B cell (primary cell): ENCODE data around the gene BBOX1. TPM values are rescaled to one million over a fixed set of nuclear protein-coding genes. Genes with fewer than 3 reads are reported as not detected.

Experiments used
- ATAC-seq: fragments of 200-7000 bp; cut with Tn5 transposase; one replicate; pipeline ENCODE4 v1.10.0; 2021; ENCODE audit warnings: low read depth, mild to moderate bottlenecking, moderate number of reproducible peaks, moderate library complexity
- CTCF ChIA-PET: fragments of 350-600 bp; sonication (Branson Sonifier 250); formaldehyde crosslinking; loops from one replicate; lab custom pipeline; 2021; ENCODE audit warnings: antibody characterized with exemption, inconsistent platforms; lab: Charles Lee
- POLR2A ChIA-PET: fragments of 350-600 bp; sonication (Branson Sonifier 250); formaldehyde crosslinking; loops from one replicate; lab custom pipeline; 2021; ENCODE audit warnings: antibody characterized with exemption; lab: Charles Lee
- DNase-seq: peaks from one replicate; pipeline ENCODE4 v3.0.0; 2013
- H2AFZ ChIP-seq: 2 replicates; pipeline ENCODE4 v1.6.1; 2012; ENCODE audit warnings: mild to moderate bottlenecking, low read depth, low read length; ENCODE audit not compliant: insufficient read depth, poor library complexity, severe bottlenecking
- H3K27ac ChIP-seq, 2 donors: 1 replicate in 1 of 2; 2 replicates in 1 of 2; pipeline ENCODE4 v1.5.1; 2012 to 2013; ENCODE audit warnings: low read length in 2 of 2, mild to moderate bottlenecking in 2 of 2, moderate library complexity in 1 of 2
- H3K27me3 ChIP-seq, 4 experiments: fragments of 200-600 bp in 1 of 4; sonication (generic) in 1 of 4; replicated peaks in 1 of 4; 1 replicate in 2 of 4; 2 replicates in 2 of 4; pipeline versions ENCODE4 v1.6.1 to v1.7.0; 2013 to 2016; ENCODE audit warnings: low read length in 3 of 4, mild to moderate bottlenecking in 2 of 4, mixed read lengths in 1 of 4, moderate library complexity in 1 of 4; ENCODE audit not compliant: insufficient read depth in 4 of 4, control insufficient read depth in 3 of 4; ENCODE audit errors: control extremely low read depth in 1 of 4
- H3K36me3 ChIP-seq, 2 experiments: replicated peaks in 1 of 2; 1 replicate in 1 of 2; 2 replicates in 1 of 2; pipeline versions ENCODE4 v1.6.1 to v1.7.1; 2013; ENCODE audit warnings: low read length in 1 of 2; ENCODE audit not compliant: insufficient read depth in 2 of 2, control insufficient read depth in 1 of 2; ENCODE audit errors: control extremely low read depth in 1 of 2, extremely low read depth in 1 of 2
- H3K4me1 ChIP-seq, 2 donors: fragments of 200-600 bp in 1 of 2; sonication (generic) in 1 of 2; 1 replicate in 1 of 2; 2 replicates in 1 of 2; pipeline versions ENCODE4 v1.5.1 to v1.6.1; 2013 to 2017; ENCODE audit warnings: low read length in 2 of 2; ENCODE audit not compliant: control insufficient read depth in 2 of 2, insufficient read depth in 2 of 2
- H3K4me2 ChIP-seq: replicated peaks from 2 replicates; pipeline ENCODE3; 2012; ENCODE audit warnings: mild to moderate bottlenecking, low read depth, low read length; ENCODE audit not compliant: poor library complexity, severe bottlenecking
- H3K4me3 ChIP-seq, 5 experiments: fragments of 200-600 bp in 1 of 5; sonication (generic) in 1 of 5; 1 replicate in 3 of 5; 2 replicates in 2 of 5; pipeline versions ENCODE4 v1.5.1 to v1.7.0; 2011 to 2016; ENCODE audit warnings: low read length in 4 of 5, mild to moderate bottlenecking in 4 of 5, low read depth in 2 of 5, control low read depth in 1 of 5, moderate library complexity in 1 of 5; ENCODE audit not compliant: insufficient read depth in 1 of 5; ENCODE audit errors: control extremely low read depth in 1 of 5, extremely low read depth in 1 of 5
- H3K79me2 ChIP-seq: fragments of 200-600 bp; sonication (generic); one replicate; pipeline ENCODE4 v1.6.0; 2016; ENCODE audit warnings: low read length; ENCODE audit not compliant: control insufficient read depth, insufficient read depth
- H3K9ac ChIP-seq: fragments of 200-600 bp; sonication (generic); 2 replicates; pipeline ENCODE4 v1.6.1; 2017; ENCODE audit warnings: mild to moderate bottlenecking, low read length, moderate library complexity
- H3K9me3 ChIP-seq, 3 donors: one replicate each; pipeline versions ENCODE4 v1.6.1 to v1.7.1; 2013; ENCODE audit warnings: low read length in 2 of 3; ENCODE audit not compliant: control insufficient read depth in 2 of 3, insufficient read depth in 1 of 3; ENCODE audit errors: control extremely low read depth in 1 of 3
- H4K20me1 ChIP-seq: 2 replicates; pipeline ENCODE4 v1.6.0; 2012; ENCODE audit warnings: mild to moderate bottlenecking, low read length; ENCODE audit not compliant: insufficient read depth, control insufficient read depth, poor library complexity, severe bottlenecking
- H3K27ac Mint-ChIP-seq: one replicate; pipeline ENCODE4 v1.8.0; 2021; ENCODE audit warnings: mixed read lengths
- H3K27me3 Mint-ChIP-seq: one replicate; pipeline ENCODE4 v1.8.0; 2021; ENCODE audit warnings: mixed read lengths
- H3K4me1 Mint-ChIP-seq: one replicate; pipeline ENCODE4 v1.8.0; 2021; ENCODE audit warnings: mixed read lengths
- H3K4me3 Mint-ChIP-seq: one replicate; pipeline ENCODE4 v1.8.0; 2021; ENCODE audit warnings: mixed read lengths
- H3K9me3 Mint-ChIP-seq: one replicate; pipeline ENCODE4 v1.8.0; 2022; ENCODE audit warnings: mixed read lengths; ENCODE audit not compliant: insufficient read depth
- CTCF ChIP-seq: fragments of 200-600 bp; IDR thresholded peaks from one replicate; pipeline ENCODE4 v1.8.0; 2022; ENCODE audit warnings: antibody characterized with exemption, mild to moderate bottlenecking
- EZH2 ChIP-seq: IDR thresholded peaks from 2 replicates; pipeline ENCODE4 v1.6.1; 2012; ENCODE audit warnings: borderline replicate concordance, low read depth, mild to moderate bottlenecking, moderate library complexity, low read length; ENCODE audit not compliant: insufficient read depth, poor library complexity, severe bottlenecking
- WGBS: methylation state at CpG from one replicate; pipeline ENCODE4 v1.1.5; 2013; ENCODE audit warnings: missing lambda C conversion rate; ENCODE audit not compliant: insufficient coverage; 5-methylcytosine and 5-hydroxymethylcytosine counted together
- intact Hi-C: fragments of 100-400 bp; cut with micrococcal nuclease; formaldehyde crosslinking; loops from one replicate; pipeline ENCODE4 v1.10.0; 2022
- polyA plus RNA-seq: library from polyadenylated mRNA; depleted of rRNA; stranded (reverse); fragments of >200 nt; gene quantifications from 2 replicates; pipeline ENCODE4 v1.2.3, GENCODE V29; 2012
- total RNA-seq, 2 donors: library from RNA; stranded (reverse); fragments of 120-200 nt in 1 of 2; gene quantifications; 1 replicate in 1 of 2; 2 replicates in 1 of 2; pipeline versions ENCODE4 v1.2.3 to v1.2.4, GENCODE V29; 2013 to 2022

BBOX1 gene
- total and polyA plus RNA-seq, 2 donors (not counting 1 experiment from before 2014, with no cell fraction given) = not detected

GRCh38 chr11:27159335-27159679 is 118.7 kb downstream of the BBOX1 start:
- H3K9ac ChIP-seq = no peak overlapping the region
- no peak overlapping the region for H3K4me2 ChIP-seq
- Mint-ChIP-seq H3K27ac (no peak overlapping the region), H3K9me3 (no peaks in the 10 kb centered on the region), H3K27me3 (peaks cover 12% of the 10 kb centered on the region), H3K4me3 (no peak overlapping the region), H3K4me1 (no peaks in the 10 kb centered on the region)
- no peaks in the 10 kb centered on the region for H3K79me2 ChIP-seq
- no peak overlapping the region for H3K27ac ChIP-seq
- TF ChIP-seq EZH2 (no peak), CTCF (no peak)
- intact Hi-C loops = no loop called here
- H3K36me3 ChIP-seq = no peaks in the 10 kb centered on the region
- no peaks in the 10 kb centered on the region for H3K9me3 ChIP-seq
- no peaks in the 10 kb centered on the region for H3K4me1 ChIP-seq
- POLR2A ChIA-PET = no interaction called here
- no peak overlapping the region for H3K4me3 ChIP-seq
- WGBS = 67% methylated on average over 2 of the region's 2 CpGs
- no peak overlapping the region for H2AFZ ChIP-seq
- ATAC-seq (no peak), DNase-seq (no peak)
- CTCF ChIA-PET = interaction anchor here (0.7 kb wide), 1 partner anchor 894 kb away, joined by 3 read pairs; no protein-coding TSS in a partner anchor
- no peaks in the 10 kb centered on the region for H3K27me3 ChIP-seq
- H4K20me1 ChIP-seq = no peaks in the 10 kb centered on the region

GRCh38 chr11:27161071-27161470 is 120.5 kb downstream of the BBOX1 start:
- Histone ChIP-seq H3K4me3 (no peak overlapping the region), H3K4me1 (no peaks in the 10 kb centered on the region), H4K20me1 (no peaks in the 10 kb centered on the region), H3K36me3 (no peaks in the 10 kb centered on the region), H3K27me3 (no peaks in the 10 kb centered on the region), H3K79me2 (no peaks in the 10 kb centered on the region), H3K9ac (no peak overlapping the region), H3K9me3 (no peaks in the 10 kb centered on the region), H2AFZ (no peak overlapping the region), H3K4me2 (no peak overlapping the region), H3K27ac (no peak overlapping the region)
- ChIA-PET CTCF (no interaction called here), POLR2A (no interaction called here)
- no peak for TF ChIP-seq CTCF
- no peak for TF ChIP-seq EZH2
- Mint-ChIP-seq H3K4me3 (no peak overlapping the region), H3K27ac (no peak overlapping the region), H3K27me3 (peaks cover 12% of the 10 kb centered on the region), H3K4me1 (no peaks in the 10 kb centered on the region), H3K9me3 (no peaks in the 10 kb centered on the region)
- ATAC-seq (no peak), DNase-seq (no peak)
- 70% methylated on average over 1 of the region's 2 CpGs for WGBS
- intact Hi-C loops = no loop called here
